Measurements from ENCODE around the gene SSBP2. TPM values are rescaled to one million over a fixed set of nuclear protein-coding genes. Genes with fewer than 3 reads are reported as not detected.

SSBP2 gene
- total and polyA plus RNA-seq, 2 of the 8 experiments (the other 6 are each of a cell fraction or from before 2014, with no cell fraction given): 21.5 to 36.2 TPM

- no peak overlapping the region for H3K9ac ChIP-seq (replicated peaks in 1 of 4; ENCODE audit: extremely low read depth in 1 of 4, low read depth in 3 of 4, low read length in 3 of 4)
- 89% methylated on average over 4 of the region's 4 CpGs; no CpG with 5 or more reads in 1 of the 2 experiments for WGBS, 2 experiments (ENCODE audit: extremely low coverage in 1 of 2, insufficient coverage in 1 of 2, insufficient read length in 1 of 2, insufficient replicate concordance in 2 of 2, low coverage in 1 of 2, low lambda C conversion rate in 2 of 2, missing lambda C conversion rate in 1 of 2)
- no peak overlapping the region for H3K4me2 ChIP-seq (ENCODE audit: insufficient read depth in 1 of 2, low read depth in 2 of 2, low read length in 2 of 2)
- no peak overlapping the region for H4K5ac ChIP-seq (ENCODE audit: insufficient read length, low read depth, low read length)
- H3K18ac ChIP-seq (ENCODE audit: extremely low read depth, low read length): no peak overlapping the region
- ChIA-PET POLR2A (ENCODE audit: partially characterized antibody) (no interaction called here), CTCF (ENCODE audit: partially characterized antibody) (interaction anchor here (0.6 kb wide), 1 partner anchor 69 kb away, joined by 3 read pairs; no protein-coding TSS in a partner anchor)
- H4K91ac ChIP-seq (replicated peaks; ENCODE audit: insufficient read length, low read length): no peak overlapping the region
- no peak overlapping the region for H2BK5ac ChIP-seq (ENCODE audit: low read depth, low read length)
- no peak overlapping the region for H2AFZ ChIP-seq (ENCODE audit: low read length)
- no peaks in the 10 kb centered on the region for H3K27me3 ChIP-seq (replicated peaks in 1 of 4; ENCODE audit: control insufficient read depth in 3 of 4, extremely low read depth in 1 of 4, insufficient read depth in 3 of 4, low read length in 3 of 4)
- no peak overlapping the region for H2BK12ac ChIP-seq (ENCODE audit: low read depth, low read length)
- H3K36me3 ChIP-seq (ENCODE audit: control insufficient read depth in 2 of 4, insufficient read depth in 4 of 4, low read length in 3 of 4): no peaks in the 10 kb centered on the region
- H2AK5ac ChIP-seq (ENCODE audit: low read depth, low read length): no peak overlapping the region
- DNase-seq (ENCODE audit: low read depth in 1 of 2, low spot score in 2 of 2): no peak
- H3K79me2 ChIP-seq (ENCODE audit: control insufficient read depth in 1 of 2, insufficient read depth in 2 of 2, low read length in 2 of 2): no peaks in the 10 kb centered on the region
- H2BK120ac ChIP-seq (replicated peaks; ENCODE audit: low read depth, low read length): no peak overlapping the region
- H4K8ac ChIP-seq (ENCODE audit: extremely low read depth, insufficient read depth, low read length): no peak overlapping the region
- no peak overlapping the region for H3K14ac ChIP-seq (ENCODE audit: insufficient read length)
- no peak overlapping the region for H3K27ac ChIP-seq (ENCODE audit: low read depth, low read length)
- no peak for FAIRE-seq
- H3K4ac ChIP-seq (replicated peaks; ENCODE audit: insufficient read length, low read depth, low read length): no peak overlapping the region
- H2BK20ac ChIP-seq (ENCODE audit: low read length): no peak overlapping the region
- H3K4me3 ChIP-seq (ENCODE audit: extremely low read depth in 1 of 4, insufficient read depth in 2 of 4, low read depth in 3 of 4, low read length in 4 of 4): no peak overlapping the region
- no peaks in the 10 kb centered on the region for H4K20me1 ChIP-seq (replicated peaks in 1 of 2; ENCODE audit: control insufficient read depth in 1 of 2, insufficient read depth in 2 of 2, low read length in 2 of 2)
- H3K4me1 ChIP-seq (replicated peaks in 1 of 4; ENCODE audit: control insufficient read depth in 3 of 4, insufficient read depth in 4 of 4, low read length in 3 of 4): peaks cover 0 to 11% (median 8%) of the 10 kb centered on the region in 4 experiments; a peak in 5 of 7 replicates
- TF ChIP-seq RXRA (IDR thresholded peaks at IDR 0.05; ENCODE audit: insufficient read depth, low read depth, low read length) (no peak), TBP (IDR thresholded peaks at IDR 0.05; ENCODE audit: low read depth, low read length) (no peak), GABPA (IDR thresholded peaks at IDR 0.05; ENCODE audit: borderline replicate concordance, insufficient read depth, low read length) (no peak)
- no peak overlapping the region for H3K23ac ChIP-seq (ENCODE audit: insufficient read length)
- H2BK15ac ChIP-seq (ENCODE audit: low read length): no peak overlapping the region
- H3K23me2 ChIP-seq (ENCODE audit: low read depth, low read length): no peaks in the 10 kb centered on the region
- H3K56ac ChIP-seq (replicated peaks; ENCODE audit: insufficient read length, low read depth, low read length): no peak overlapping the region
- no peaks in the 10 kb centered on the region for H3K9me3 ChIP-seq (ENCODE audit: insufficient read depth in 2 of 2, low read depth in 1 of 2, low read length in 1 of 2)
- H3K79me1 ChIP-seq (ENCODE audit: low read depth, low read length): no peaks in the 10 kb centered on the region
These were observed 34.4 kb upstream of the SSBP2 start for GRCh38 chr5:81785322-81785721.
